ENCODE measurements around the gene KLHL17.

The KLHL17 gene

DNA sequence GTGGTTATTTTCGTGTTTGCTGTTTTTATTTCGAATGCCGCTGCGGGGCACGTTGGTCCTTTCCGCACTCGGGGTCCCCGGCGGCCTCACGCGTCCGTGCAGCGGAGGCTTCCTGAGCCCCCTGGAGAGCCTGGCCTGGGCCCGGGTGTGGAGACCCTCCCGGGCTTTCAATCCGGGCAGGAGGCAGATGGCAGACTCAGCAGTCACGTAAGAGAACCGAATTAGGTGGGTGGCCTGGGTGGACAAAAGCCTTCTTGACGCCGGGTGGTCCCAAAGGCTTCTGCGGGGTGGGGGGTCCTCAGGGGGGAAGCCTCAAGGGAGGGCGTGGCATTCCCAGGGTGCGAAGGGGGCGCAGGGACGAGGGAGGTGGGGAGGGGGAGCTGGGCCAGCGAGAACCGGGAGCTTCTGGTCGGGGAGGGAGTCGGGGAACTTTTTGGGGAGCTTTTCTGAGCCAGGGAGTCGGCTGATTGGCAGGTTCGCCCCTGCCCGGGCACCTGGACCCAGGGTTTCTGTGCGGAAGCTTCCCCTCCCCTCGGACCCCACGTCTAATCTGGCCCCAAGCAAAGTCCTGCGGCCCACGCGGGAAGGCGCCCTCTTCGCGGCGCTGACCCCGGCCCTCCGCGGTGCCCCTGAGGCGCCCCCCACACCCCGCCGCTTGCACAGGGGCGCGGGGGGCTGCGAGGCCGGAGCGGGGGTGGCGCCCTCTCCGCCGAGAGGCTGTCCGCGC is 40.8 kb downstream of the KLHL17 start:
- H4K20me1 ChIP-seq (ENCODE audit: insufficient read depth): no peaks in the 10 kb centered on the region
- TF ChIP-seq, protein P1, sequence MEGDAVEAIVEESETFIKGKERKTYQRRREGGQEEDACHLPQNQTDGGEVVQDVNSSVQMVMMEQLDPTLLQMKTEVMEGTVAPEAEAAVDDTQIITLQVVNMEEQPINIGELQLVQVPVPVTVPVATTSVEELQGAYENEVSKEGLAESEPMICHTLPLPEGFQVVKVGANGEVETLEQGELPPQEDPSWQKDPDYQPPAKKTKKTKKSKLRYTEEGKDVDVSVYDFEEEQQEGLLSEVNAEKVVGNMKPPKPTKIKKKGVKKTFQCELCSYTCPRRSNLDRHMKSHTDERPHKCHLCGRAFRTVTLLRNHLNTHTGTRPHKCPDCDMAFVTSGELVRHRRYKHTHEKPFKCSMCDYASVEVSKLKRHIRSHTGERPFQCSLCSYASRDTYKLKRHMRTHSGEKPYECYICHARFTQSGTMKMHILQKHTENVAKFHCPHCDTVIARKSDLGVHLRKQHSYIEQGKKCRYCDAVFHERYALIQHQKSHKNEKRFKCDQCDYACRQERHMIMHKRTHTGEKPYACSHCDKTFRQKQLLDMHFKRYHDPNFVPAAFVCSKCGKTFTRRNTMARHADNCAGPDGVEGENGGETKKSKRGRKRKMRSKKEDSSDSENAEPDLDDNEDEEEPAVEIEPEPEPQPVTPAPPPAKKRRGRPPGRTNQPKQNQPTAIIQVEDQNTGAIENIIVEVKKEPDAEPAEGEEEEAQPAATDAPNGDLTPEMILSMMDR (conservative IDR thresholded peaks at IDR 0.05; ENCODE audit: low read depth, low read length): no peak
- no peak overlapping the region for H3K27ac ChIP-seq
- H2AFZ ChIP-seq (ENCODE audit: low read depth): no peak overlapping the region
- H3K79me2 ChIP-seq (ENCODE audit: insufficient read depth, low read depth): no peaks in the 10 kb centered on the region
- H3K4me1 ChIP-seq (ENCODE audit: low read depth, poor library complexity, severe bottlenecking): peaks cover 15% of the 10 kb centered on the region
- no peak overlapping the region for H3K9ac ChIP-seq
- H3K36me3 ChIP-seq (ENCODE audit: insufficient read depth): no peaks in the 10 kb centered on the region
- H3K4me2 ChIP-seq: no peak overlapping the region
- H3K27me3 ChIP-seq (ENCODE audit: insufficient read depth, low read depth): peaks cover 67% of the 10 kb centered on the region
- no peak overlapping the region for H3K4me3 ChIP-seq (IDR thresholded peaks at IDR 0.05; ENCODE audit: insufficient read depth, low read depth, low read length)

DNA sequence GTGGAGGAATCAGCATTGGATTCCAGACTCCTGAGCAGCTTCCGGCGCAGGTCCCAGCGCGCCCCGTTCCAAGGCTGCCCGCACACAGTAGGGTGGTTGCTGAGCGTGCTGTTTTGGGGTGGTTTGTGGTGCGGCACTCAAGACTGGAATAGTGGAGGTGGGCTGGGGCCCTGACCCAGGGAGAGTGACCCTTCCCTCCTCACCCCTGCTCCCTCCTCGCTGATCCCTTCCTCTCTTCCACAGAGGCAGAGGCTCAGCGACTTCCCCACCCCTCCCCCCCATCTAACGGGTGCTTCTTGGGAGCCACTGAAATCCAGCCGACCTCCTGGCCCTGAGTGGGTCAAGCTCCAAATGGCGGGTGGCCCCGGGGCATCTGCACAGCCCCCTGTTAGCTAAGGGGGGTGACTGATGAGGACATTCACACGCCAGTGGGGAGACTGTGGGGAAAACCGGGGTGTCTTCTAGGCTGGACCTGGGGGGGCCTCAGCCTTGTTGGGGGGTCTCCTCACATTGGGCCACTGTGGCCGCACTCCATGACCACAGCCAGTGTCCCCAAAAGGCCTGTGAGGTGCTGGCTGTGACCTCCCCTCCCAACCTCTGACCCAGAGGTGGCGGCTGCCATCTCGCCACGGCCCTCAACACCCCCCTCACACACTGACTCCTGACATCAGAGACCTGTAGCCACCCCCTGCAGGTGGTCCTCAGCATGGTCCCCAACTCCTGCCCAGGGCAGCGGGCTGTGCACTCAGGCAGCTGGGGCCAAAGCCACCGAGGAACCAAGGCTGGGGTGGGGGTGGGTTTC is 43.4 kb downstream of the KLHL17 start:
- H4K20me1 ChIP-seq (ENCODE audit: insufficient read depth): no peaks in the 10 kb centered on the region

DNA sequence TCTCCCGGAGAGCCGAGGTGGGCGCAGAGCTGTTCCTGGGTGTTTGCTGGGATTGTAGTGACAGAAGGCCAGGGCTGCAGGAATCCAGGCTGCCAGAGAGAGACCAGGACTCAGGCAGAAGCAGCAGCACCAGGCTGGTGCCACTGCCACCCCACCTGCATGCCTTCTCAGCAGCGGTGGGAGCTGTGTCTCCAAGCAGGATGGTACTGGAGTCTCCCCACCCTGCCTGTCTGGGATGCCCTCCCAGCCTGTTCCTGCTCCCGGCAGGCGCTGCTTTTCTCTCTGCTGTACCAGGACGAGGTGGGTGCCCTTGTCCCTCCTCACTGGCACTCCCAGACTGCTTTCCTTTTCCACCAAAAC is 44.0 kb downstream of the KLHL17 start:
- Histone ChIP-seq H2AFZ (ENCODE audit: low read depth) (no peak overlapping the region), H3K4me2 (peak overlapping the region; percentile 56; the same call in 1 of the 2 replicates)

More for the DNA sequence above, 43.4 kb downstream of the KLHL17 start:
- Histone ChIP-seq H3K9ac (no peak overlapping the region), H2AFZ (ENCODE audit: low read depth) (no peak overlapping the region), H3K4me3 (IDR thresholded peaks at IDR 0.05; ENCODE audit: insufficient read depth, low read depth, low read length) (no peak overlapping the region), H3K79me2 (ENCODE audit: insufficient read depth, low read depth) (no peaks in the 10 kb centered on the region), H3K36me3 (ENCODE audit: insufficient read depth) (no peaks in the 10 kb centered on the region), H3K27ac (no peak overlapping the region), H3K4me1 (ENCODE audit: low read depth, poor library complexity, severe bottlenecking) (peaks cover 18% of the 10 kb centered on the region), H3K27me3 (ENCODE audit: insufficient read depth, low read depth) (peaks cover 77% of the 10 kb centered on the region), H3K4me2 (no peak overlapping the region; the same call in 1 of the 2 replicates)
- TF ChIP-seq, protein P1 (conservative IDR thresholded peaks at IDR 0.05; ENCODE audit: low read depth, low read length): no peak

More for the DNA sequence above, 44.0 kb downstream of the KLHL17 start:
- peaks cover 82% of the 10 kb centered on the region for H3K27me3 ChIP-seq (ENCODE audit: insufficient read depth, low read depth)
- no peaks in the 10 kb centered on the region for H3K36me3 ChIP-seq (ENCODE audit: insufficient read depth)
- H3K4me3 ChIP-seq (IDR thresholded peaks at IDR 0.05; ENCODE audit: insufficient read depth, low read depth, low read length): no peak overlapping the region
- TF ChIP-seq, protein P1 (conservative IDR thresholded peaks at IDR 0.05; ENCODE audit: low read depth, low read length): no peak
- no peak overlapping the region for H3K9ac ChIP-seq
- H3K4me1 ChIP-seq (ENCODE audit: low read depth, poor library complexity, severe bottlenecking): peaks cover 18% of the 10 kb centered on the region
- no peaks in the 10 kb centered on the region for H3K79me2 ChIP-seq (ENCODE audit: insufficient read depth, low read depth)
- H4K20me1 ChIP-seq (ENCODE audit: insufficient read depth): no peaks in the 10 kb centered on the region
- H3K27ac ChIP-seq: no peak overlapping the region

All from KMS-11 (cell line).